Measurements from ENCODE around the gene CBFA2T2.

The CBFA2T2 gene

GRCh38 chr20:33656010-33656782 is 166.3 kb downstream of the CBFA2T2 start:
- DNase-seq, result no peak

GRCh38 chr20:33656783-33657703 is 167.1 kb downstream of the CBFA2T2 start:
- peak; percentile 73 for DNase-seq

- no peak for DNase-seq
Measured at GRCh38 chr20:33657704-33658095, 167.8 kb downstream of the CBFA2T2 start.

- no peak for DNase-seq
Measured at GRCh38 chr20:33658510-33658909, 168.6 kb downstream of the CBFA2T2 start.

GRCh38 chr20:33658929-33659328 is 169.0 kb downstream of the CBFA2T2 start:
- no peak for DNase-seq

GRCh38 chr20:33659341-33660034 is 169.6 kb downstream of the CBFA2T2 start:
- no peak for DNase-seq

- no peak for DNase-seq
Measured at GRCh38 chr20:33660035-33660684, 170.3 kb downstream of the CBFA2T2 start.

GRCh38 chr20:33660685-33661058 is 170.8 kb downstream of the CBFA2T2 start:
- DNase-seq, result no peak

GRCh38 chr20:33662172-33662571 is 172.3 kb downstream of the CBFA2T2 start, which contains the start of gene C20orf144:
Gene C20orf144 (plus strand): TSS chr20:33662327. CDS start chr20:33662346, 19 bp downstream.
- no peak for DNase-seq

GRCh38 chr20:33663161-33664084 is 173.5 kb downstream of the CBFA2T2 start:
- peak; percentile 84 for DNase-seq

- DNase-seq, result no peak
Measured at GRCh38 chr20:33664085-33664761, 174.3 kb downstream of the CBFA2T2 start.

- DNase-seq, result no peak
Measured at GRCh38 chr20:33664762-33665144, 174.9 kb downstream of the CBFA2T2 start.

- DNase-seq, result peak; percentile 79
Measured at GRCh38 chr20:33666293-33667244, 176.7 kb downstream of the CBFA2T2 start, which contains the start of gene ACTL10. Gene ACTL10 (plus strand): TSS chr20:33666943. CDS start chr20:33667498, 555 bp downstream.

- no peak for DNase-seq
Measured at GRCh38 chr20:33667245-33667675, 177.4 kb downstream of the CBFA2T2 start.

- peak; percentile 25 for DNase-seq
Measured at GRCh38 chr20:33667676-33668465, 178.0 kb downstream of the CBFA2T2 start.

GRCh38 chr20:33668466-33669155 is 178.7 kb downstream of the CBFA2T2 start:
- DNase-seq, result no peak

- DNase-seq, result no peak
Measured at GRCh38 chr20:33669224-33669623, 179.3 kb downstream of the CBFA2T2 start.
